ENCODE measurements around the gene KLK15. TPM values are rescaled to one million over a fixed set of nuclear protein-coding genes. Genes with fewer than 3 reads are reported as not detected.

KLK15 gene
- total and polyA plus RNA-seq, 2 donors (not counting 3 experiments of a cell fraction or from before 2014, with no cell fraction given) = not detected

DNA sequence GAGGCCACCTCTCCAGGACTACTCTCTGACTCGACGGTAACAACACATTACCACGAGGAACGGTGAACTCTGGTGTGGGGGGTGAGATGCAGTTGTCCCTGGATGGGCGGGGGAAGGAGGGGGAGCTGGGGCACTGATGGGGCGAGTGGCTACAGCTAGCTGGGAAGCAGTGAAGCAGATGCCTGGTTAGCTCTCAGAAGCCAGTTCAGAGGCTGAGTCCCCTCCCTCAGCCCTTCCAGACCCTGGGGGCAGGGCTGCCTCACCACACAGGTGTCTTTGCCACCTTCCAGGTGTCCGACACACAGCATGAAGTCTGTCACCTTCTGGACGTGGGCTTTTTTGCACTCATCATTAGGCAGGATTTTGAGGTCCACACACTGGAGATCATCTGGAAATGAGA lies 13.7 kb downstream of the KLK15 start:
- H3K9ac ChIP-seq (replicated peaks; ENCODE audit: extremely low read depth, insufficient read depth, low read length) = no peak overlapping the region
- no peaks in the 10 kb centered on the region for H3K79me2 ChIP-seq (ENCODE audit: control insufficient read depth, insufficient read depth, low read length)
- no peaks in the 10 kb centered on the region for H3K36me3 ChIP-seq (ENCODE audit: control insufficient read depth in 2 of 2, extremely low read depth in 1 of 2, insufficient read depth in 2 of 2, low read length in 2 of 2)
- TF ChIP-seq JUN (IDR thresholded peaks at IDR 0.05; ENCODE audit: borderline replicate concordance, insufficient read depth, insufficient read length, low read depth) = no peak
- TF ChIP-seq, protein P1, sequence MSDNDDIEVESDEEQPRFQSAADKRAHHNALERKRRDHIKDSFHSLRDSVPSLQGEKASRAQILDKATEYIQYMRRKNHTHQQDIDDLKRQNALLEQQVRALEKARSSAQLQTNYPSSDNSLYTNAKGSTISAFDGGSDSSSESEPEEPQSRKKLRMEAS (IDR thresholded peaks at IDR 0.05; ENCODE audit: insufficient read depth, insufficient read length) = no peak
- no peak for TF ChIP-seq POLR2AphosphoS5 (IDR thresholded peaks at IDR 0.05; ENCODE audit: insufficient read depth, low read depth, low read length)
- TF ChIP-seq POLR2A (IDR thresholded peaks at IDR 0.05; ENCODE audit: low read depth, low read length) = no peak
- TF ChIP-seq FOS (IDR thresholded peaks at IDR 0.05; ENCODE audit: borderline replicate concordance, insufficient read depth, low read length) = no peak
- no peak for TF ChIP-seq EZH2 (IDR thresholded peaks at IDR 0.05; ENCODE audit: borderline replicate concordance, low read depth, low read length, severe bottlenecking)
- TF ChIP-seq, protein P2, sequence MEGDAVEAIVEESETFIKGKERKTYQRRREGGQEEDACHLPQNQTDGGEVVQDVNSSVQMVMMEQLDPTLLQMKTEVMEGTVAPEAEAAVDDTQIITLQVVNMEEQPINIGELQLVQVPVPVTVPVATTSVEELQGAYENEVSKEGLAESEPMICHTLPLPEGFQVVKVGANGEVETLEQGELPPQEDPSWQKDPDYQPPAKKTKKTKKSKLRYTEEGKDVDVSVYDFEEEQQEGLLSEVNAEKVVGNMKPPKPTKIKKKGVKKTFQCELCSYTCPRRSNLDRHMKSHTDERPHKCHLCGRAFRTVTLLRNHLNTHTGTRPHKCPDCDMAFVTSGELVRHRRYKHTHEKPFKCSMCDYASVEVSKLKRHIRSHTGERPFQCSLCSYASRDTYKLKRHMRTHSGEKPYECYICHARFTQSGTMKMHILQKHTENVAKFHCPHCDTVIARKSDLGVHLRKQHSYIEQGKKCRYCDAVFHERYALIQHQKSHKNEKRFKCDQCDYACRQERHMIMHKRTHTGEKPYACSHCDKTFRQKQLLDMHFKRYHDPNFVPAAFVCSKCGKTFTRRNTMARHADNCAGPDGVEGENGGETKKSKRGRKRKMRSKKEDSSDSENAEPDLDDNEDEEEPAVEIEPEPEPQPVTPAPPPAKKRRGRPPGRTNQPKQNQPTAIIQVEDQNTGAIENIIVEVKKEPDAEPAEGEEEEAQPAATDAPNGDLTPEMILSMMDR (IDR thresholded peaks at IDR 0.05; ENCODE audit: extremely low read depth in 1 of 2, insufficient read depth in 1 of 2, low read depth in 1 of 2, low read length in 2 of 2) = no peak
- no peak for TF ChIP-seq GATA2 (IDR thresholded peaks at IDR 0.05; ENCODE audit: insufficient read depth, insufficient read length, low read depth, low read length)
- TF ChIP-seq MYC (IDR thresholded peaks at IDR 0.05; ENCODE audit: low read depth, low read length) = no peak
- no peaks in the 10 kb centered on the region for H3K4me1 ChIP-seq (ENCODE audit: control insufficient read depth, extremely low read depth, insufficient read depth, low read length)
- dilution Hi-C loops (cut with MboI; ENCODE audit: extremely low pct_ligation_motif_present, low sequenced_read_pairs) = no loop called here
- no peak overlapping the region for H3K4me3 ChIP-seq (replicated peaks in 1 of 3; ENCODE audit: insufficient read depth in 1 of 3, low read depth in 1 of 3, low read length in 3 of 3)
- no peaks in the 10 kb centered on the region for H4K20me1 ChIP-seq (replicated peaks; ENCODE audit: control insufficient read depth, extremely low read depth, insufficient read depth, low read length)
- BruUV-seq (replicated peaks) = no TSS peak
- FAIRE-seq (no peak), DNase-seq (ENCODE audit: low read depth, low spot score) (no peak)
- ChIA-PET CTCF (no interaction called here), POLR2A (no interaction called here)
- no peak overlapping the region for H2AFZ ChIP-seq (ENCODE audit: low read depth, low read length)
- H3K27ac ChIP-seq (ENCODE audit: insufficient read depth, low read depth, low read length) = no peak overlapping the region
- H3K9me1 ChIP-seq (replicated peaks; ENCODE audit: control insufficient read depth, extremely low read depth, insufficient read depth, low read length) = no peaks in the 10 kb centered on the region
- H3K9me3 ChIP-seq (replicated peaks; ENCODE audit: control insufficient read depth, insufficient read depth, low read length) = no peaks in the 10 kb centered on the region
- peaks cover 21 to 28% of the 10 kb centered on the region in 2 experiments for H3K27me3 ChIP-seq (ENCODE audit: control insufficient read depth in 2 of 2, insufficient read depth in 2 of 2, low read length in 2 of 2)
- no peak overlapping the region for H3K4me2 ChIP-seq (ENCODE audit: insufficient read depth, low read length)
- intact Hi-C loops (cut with micrococcal nuclease) = no loop called here

Measured in endothelial cell of umbilical vein (primary cell).